ENCODE results near the gene DUSP5.
"Not testable (repeated sequence)": the region's sequence is repeated elsewhere in the genome, so short reads cannot be mapped to it uniquely, and the experiment has no call there.

The DUSP5 gene

DNA sequence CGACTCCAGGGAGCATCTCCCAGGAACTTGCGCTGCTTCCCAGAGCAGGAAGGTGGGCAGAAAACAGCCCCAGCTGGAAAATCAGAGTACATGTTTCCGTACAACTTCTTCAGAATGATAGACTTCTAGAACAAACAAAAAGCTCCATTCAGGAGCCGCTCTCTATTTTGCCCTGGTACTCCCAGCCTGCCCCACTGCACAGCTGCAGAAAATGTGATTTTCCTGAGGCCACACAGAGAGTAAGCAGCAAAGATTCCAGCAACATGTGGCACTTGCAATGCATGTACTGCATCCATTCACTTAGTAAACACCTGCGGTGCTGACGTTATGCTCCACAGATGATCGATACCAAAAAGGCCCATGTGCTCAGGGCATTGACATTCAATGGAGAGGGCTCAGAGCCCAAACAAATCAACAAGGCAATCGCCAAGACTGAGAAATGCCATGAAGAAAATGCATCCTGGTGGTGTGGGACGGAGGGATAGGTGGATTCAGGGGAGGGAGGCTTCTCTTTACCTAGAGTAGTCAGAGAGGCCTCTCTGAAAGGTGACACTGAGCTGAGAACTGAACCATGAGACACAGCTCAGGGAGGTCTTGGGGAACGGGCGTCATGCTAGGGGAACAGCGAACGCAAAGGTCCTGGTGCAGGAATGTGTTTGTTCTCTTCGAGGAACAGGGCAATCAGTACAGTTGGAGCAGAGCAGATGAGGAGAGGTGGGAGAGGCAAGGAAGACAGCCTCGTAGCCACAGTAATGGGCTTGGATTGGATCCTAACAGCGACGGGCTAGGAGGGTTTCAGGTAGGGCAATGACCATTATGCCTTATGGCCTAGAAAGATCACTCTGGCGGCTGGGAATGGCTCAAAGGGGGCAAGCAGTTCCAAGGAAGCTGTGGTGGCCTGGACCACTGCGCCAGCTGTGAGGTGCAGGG is 35.3 kb upstream of the DUSP5 start:
- no peak for DNase-seq (ENCODE audit: low spot score in 2 of 2)
- Mint-ChIP-seq H3K27me3 (no peaks in the 10 kb centered on the region), H3K4me3 (no peak overlapping the region), H3K27ac (ENCODE audit: low read depth) (no peak overlapping the region), H3K36me3 (ENCODE audit: insufficient read depth) (peaks cover 2% of the 10 kb centered on the region), H3K9me3 (no peaks in the 10 kb centered on the region), H3K4me1 (peaks cover 31% of the 10 kb centered on the region)
- ATAC-seq (replicated peaks; ENCODE audit: extremely low read depth, poor library complexity, severe bottlenecking): no peak

DNA sequence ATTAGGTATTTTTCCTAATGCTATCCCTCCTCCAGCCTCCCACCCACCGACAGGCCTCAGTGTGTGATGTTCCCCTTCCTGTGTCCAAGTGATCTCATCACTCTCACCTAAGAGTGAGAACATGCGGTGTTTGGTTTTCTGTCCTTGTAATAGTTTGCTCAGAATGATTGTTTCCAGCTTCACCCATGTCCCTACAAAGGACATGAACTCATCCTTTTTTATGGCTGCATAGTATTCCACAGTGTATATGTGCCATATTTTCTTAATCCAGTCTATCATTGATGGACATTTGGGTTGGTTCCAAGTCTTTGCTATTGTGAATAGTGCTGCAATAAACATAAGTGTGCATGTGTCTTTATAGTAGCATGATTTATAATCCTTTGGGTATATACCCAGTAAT is 29.4 kb upstream of the DUSP5 start:
- H3K4me1 Mint-ChIP-seq; H3K27me3 Mint-ChIP-seq; H3K9me3 Mint-ChIP-seq; ATAC-seq (replicated peaks; ENCODE audit: extremely low read depth, poor library complexity, severe bottlenecking); H3K4me3 Mint-ChIP-seq; H3K27ac Mint-ChIP-seq (ENCODE audit: low read depth); H3K36me3 Mint-ChIP-seq (ENCODE audit: insufficient read depth); DNase-seq (ENCODE audit: low spot score in 2 of 2): not testable (repeated sequence)

DNA sequence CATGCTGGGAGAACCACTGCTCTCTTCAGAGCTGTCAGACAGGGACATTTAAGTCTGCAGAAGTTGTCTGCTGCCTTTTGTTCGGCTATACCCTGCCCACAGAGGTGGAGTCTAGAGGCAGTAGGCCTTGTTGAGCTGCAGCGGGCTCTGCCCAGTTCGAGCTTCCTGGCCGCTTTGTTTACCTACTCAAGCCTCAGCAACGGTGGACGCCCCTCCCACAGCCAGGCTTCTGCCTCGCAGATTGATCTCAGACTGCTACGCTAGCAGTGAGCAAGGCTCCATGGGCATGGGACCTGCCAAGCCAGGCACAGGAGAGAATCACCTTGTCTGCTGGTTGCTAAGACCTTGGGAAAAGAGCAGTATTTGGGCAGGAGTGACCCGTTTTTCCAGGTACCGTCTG is 27.2 kb upstream of the DUSP5 start:
- DNase-seq (ENCODE audit: low spot score in 2 of 2); H3K4me1 Mint-ChIP-seq; H3K4me3 Mint-ChIP-seq; H3K27me3 Mint-ChIP-seq; H3K9me3 Mint-ChIP-seq; ATAC-seq (replicated peaks; ENCODE audit: extremely low read depth, poor library complexity, severe bottlenecking); H3K36me3 Mint-ChIP-seq (ENCODE audit: insufficient read depth); H3K27ac Mint-ChIP-seq (ENCODE audit: low read depth): not testable (repeated sequence)

- ATAC-seq (replicated peaks; ENCODE audit: extremely low read depth, poor library complexity, severe bottlenecking): no peak
- Mint-ChIP-seq H3K4me3 (no peak overlapping the region), H3K27ac (ENCODE audit: low read depth) (no peak overlapping the region), H3K4me1 (no peaks in the 10 kb centered on the region), H3K36me3 (ENCODE audit: insufficient read depth) (no peaks in the 10 kb centered on the region), H3K27me3 (no peaks in the 10 kb centered on the region), H3K9me3 (no peaks in the 10 kb centered on the region)
- no peak for DNase-seq (ENCODE audit: low spot score in 2 of 2)
Observed at GRCh38 chr10:110471566-110472139, 26.1 kb upstream of the DUSP5 start.

- ATAC-seq (replicated peaks; ENCODE audit: extremely low read depth, poor library complexity, severe bottlenecking): no peak
- H3K27ac Mint-ChIP-seq (ENCODE audit: low read depth): no peak overlapping the region
- no peaks in the 10 kb centered on the region for H3K36me3 Mint-ChIP-seq (ENCODE audit: insufficient read depth)
Observed at GRCh38 chr10:110474017-110474416, 23.7 kb upstream of the DUSP5 start.

DNA sequence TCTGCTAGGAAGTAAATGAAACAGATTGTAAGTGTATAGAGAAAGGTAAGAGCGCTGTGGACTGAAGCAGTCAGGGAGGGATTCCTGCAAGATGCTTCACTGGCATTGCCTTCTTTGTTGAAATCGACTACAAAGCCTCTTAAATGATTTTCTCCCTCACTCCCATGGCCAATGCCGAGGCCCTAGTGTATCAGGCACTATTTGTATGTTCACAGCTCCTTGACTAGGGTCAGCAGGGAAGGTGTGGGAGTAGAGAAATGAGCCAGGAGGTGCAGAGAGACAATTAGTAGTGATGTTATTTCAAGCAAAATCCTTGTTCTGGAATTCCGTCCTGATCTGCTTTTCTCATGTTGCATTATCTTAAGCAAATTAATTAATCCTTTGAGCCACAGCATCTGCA is 22.9 kb upstream of the DUSP5 start:
- Mint-ChIP-seq H3K4me1 (no peaks in the 10 kb centered on the region), H3K27me3 (no peaks in the 10 kb centered on the region), H3K36me3 (ENCODE audit: insufficient read depth) (no peaks in the 10 kb centered on the region), H3K4me3 (no peak overlapping the region), H3K9me3 (no peaks in the 10 kb centered on the region), H3K27ac (ENCODE audit: low read depth) (no peak overlapping the region)
- no peak for DNase-seq (ENCODE audit: low spot score in 2 of 2)
- no peak for ATAC-seq (replicated peaks; ENCODE audit: extremely low read depth, poor library complexity, severe bottlenecking)

More at GRCh38 chr10:110474017-110474416, 23.7 kb upstream of the DUSP5 start:
- H3K4me3 Mint-ChIP-seq: no peak overlapping the region
- no peaks in the 10 kb centered on the region for H3K27me3 Mint-ChIP-seq
- DNase-seq (ENCODE audit: low spot score in 2 of 2): no peak
- H3K4me1 Mint-ChIP-seq: no peaks in the 10 kb centered on the region
- no peaks in the 10 kb centered on the region for H3K9me3 Mint-ChIP-seq

DNA sequence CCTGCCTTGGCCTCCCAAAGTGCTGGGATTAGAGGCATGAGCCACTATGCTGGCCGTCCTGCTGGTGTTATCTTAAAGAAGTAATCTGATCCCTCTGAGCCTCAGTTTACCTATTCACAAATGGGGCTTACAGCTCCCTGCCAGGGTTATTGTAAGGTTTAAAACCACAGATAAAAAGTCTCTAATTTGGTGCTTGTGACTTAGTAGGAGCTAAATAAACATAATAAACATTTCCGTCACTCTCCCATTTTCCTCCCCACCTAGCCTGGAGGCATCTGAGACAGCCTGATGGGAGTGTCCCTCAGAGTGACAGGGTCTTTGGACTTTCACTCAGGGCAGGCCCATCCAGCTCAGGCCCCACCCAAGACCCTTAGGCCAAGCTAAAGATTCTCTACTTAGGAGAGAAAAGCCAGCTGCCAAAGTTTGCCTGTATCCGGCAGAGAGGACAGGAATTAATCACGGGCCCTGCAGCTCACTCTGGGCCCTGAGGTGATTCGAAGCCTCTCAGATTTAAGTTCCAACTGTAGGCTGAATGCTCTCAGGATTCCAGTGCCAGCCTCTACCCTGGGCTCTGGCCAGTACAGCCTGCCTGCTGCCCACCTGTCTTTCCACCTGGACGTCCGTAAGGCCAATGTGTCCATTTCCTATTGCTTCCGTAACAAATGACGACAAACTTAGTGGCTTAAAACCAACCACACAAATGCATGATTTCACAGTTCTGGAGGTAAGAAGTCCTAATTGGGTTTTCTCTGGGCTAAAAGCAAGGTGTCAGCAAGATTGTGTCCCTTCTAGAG is 21.8 kb upstream of the DUSP5 start:
- DNase-seq (ENCODE audit: low spot score in 2 of 2) (no peak), ATAC-seq (replicated peaks; ENCODE audit: extremely low read depth, poor library complexity, severe bottlenecking) (no peak)
- Mint-ChIP-seq H3K27ac (ENCODE audit: low read depth) (no peak overlapping the region), H3K4me3 (no peak overlapping the region), H3K27me3 (no peaks in the 10 kb centered on the region), H3K4me1 (no peaks in the 10 kb centered on the region), H3K36me3 (ENCODE audit: insufficient read depth) (no peaks in the 10 kb centered on the region), H3K9me3 (no peaks in the 10 kb centered on the region)

DNA sequence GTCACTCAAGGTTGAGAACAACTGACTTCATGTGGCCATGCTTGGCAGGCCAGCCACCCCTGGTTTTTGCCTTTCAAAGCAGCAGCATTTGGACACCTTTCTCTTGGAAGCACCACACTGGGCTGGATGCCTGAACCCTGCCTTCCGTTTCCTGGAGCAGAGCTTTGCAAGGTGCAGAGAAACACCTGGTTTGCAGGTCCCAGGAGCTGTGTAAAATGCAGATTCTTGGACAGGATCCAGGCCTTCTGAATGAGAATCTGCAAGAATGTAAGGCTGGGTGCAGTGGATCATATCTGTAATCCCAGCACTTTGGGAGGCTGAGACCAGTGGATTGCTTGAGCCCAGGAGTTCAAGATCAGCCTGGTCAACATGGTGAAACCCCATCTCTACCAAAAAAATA is 18.0 kb upstream of the DUSP5 start:
- Mint-ChIP-seq H3K27ac (ENCODE audit: low read depth) (no peak overlapping the region), H3K36me3 (ENCODE audit: insufficient read depth) (no peaks in the 10 kb centered on the region), H3K9me3 (no peaks in the 10 kb centered on the region), H3K4me3 (no peak overlapping the region), H3K4me1 (no peaks in the 10 kb centered on the region), H3K27me3 (peaks cover 7% of the 10 kb centered on the region)
- ATAC-seq (replicated peaks; ENCODE audit: extremely low read depth, poor library complexity, severe bottlenecking) (no peak), DNase-seq (ENCODE audit: low spot score in 2 of 2) (no peak)

DNA sequence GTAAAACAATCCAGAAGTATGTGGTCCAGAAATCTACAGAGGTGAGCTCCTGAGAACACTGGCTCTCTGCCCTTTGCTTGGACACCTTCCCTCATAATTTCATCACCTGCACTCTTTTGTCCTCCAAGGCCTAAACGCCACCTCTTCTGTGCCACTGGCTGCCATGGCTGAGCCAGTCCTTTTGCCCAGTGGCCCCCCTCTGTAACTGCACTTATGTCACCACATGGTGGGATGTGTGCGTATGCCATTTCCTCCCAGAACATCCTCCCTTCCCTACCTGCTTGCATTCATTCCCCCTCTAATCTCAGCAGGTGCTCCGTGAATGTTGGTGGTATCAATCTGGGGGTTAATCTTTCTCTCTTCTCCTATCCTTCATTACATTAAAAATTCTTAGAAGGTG is 17.3 kb upstream of the DUSP5 start:
- peaks cover 7% of the 10 kb centered on the region for H3K27me3 Mint-ChIP-seq
- no peaks in the 10 kb centered on the region for H3K9me3 Mint-ChIP-seq
- no peak overlapping the region for H3K4me3 Mint-ChIP-seq
- ATAC-seq (replicated peaks; ENCODE audit: extremely low read depth, poor library complexity, severe bottlenecking) (no peak), DNase-seq (ENCODE audit: low spot score in 2 of 2) (no peak)
- no peaks in the 10 kb centered on the region for H3K36me3 Mint-ChIP-seq (ENCODE audit: insufficient read depth)
- H3K4me1 Mint-ChIP-seq: no peaks in the 10 kb centered on the region
- H3K27ac Mint-ChIP-seq (ENCODE audit: low read depth): no peak overlapping the region

- peaks cover 7% of the 10 kb centered on the region for H3K27me3 Mint-ChIP-seq
- DNase-seq (ENCODE audit: low spot score in 2 of 2) (no peak), ATAC-seq (replicated peaks; ENCODE audit: extremely low read depth, poor library complexity, severe bottlenecking) (no peak)
- H3K9me3 Mint-ChIP-seq: no peaks in the 10 kb centered on the region
- H3K36me3 Mint-ChIP-seq (ENCODE audit: insufficient read depth): no peaks in the 10 kb centered on the region
- no peaks in the 10 kb centered on the region for H3K4me1 Mint-ChIP-seq
- H3K4me3 Mint-ChIP-seq: no peak overlapping the region
- no peak overlapping the region for H3K27ac Mint-ChIP-seq (ENCODE audit: low read depth)
Observed at GRCh38 chr10:110481919-110482318, 15.8 kb upstream of the DUSP5 start.

DNA sequence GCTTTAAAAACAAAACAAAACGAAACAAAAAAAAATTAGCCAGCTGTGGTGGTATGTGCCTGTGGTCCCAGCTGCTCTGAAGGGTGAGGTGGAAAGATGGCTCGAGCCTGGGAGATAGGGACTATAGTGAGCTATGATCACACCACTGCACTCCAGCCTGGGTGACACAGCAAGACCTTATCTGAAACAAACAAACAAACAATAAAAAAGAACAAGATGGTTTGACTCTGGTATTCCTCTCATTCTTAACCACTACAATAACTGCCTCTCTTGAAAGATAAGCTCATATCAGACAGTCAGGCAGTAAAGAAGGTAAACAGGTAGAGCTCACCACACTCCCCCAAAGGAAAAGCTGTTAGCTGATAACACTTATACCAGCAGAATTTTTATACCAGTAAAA is 14.1 kb upstream of the DUSP5 start:
- Mint-ChIP-seq H3K4me1 (no peaks in the 10 kb centered on the region), H3K27ac (ENCODE audit: low read depth) (no peak overlapping the region), H3K9me3 (no peaks in the 10 kb centered on the region), H3K4me3 (no peak overlapping the region), H3K36me3 (ENCODE audit: insufficient read depth) (no peaks in the 10 kb centered on the region), H3K27me3 (peaks cover 7% of the 10 kb centered on the region)
- no peak for ATAC-seq (replicated peaks; ENCODE audit: extremely low read depth, poor library complexity, severe bottlenecking)
- no peak for DNase-seq (ENCODE audit: low spot score in 2 of 2)

GRCh38 chr10:110485541-110485940 is 12.2 kb upstream of the DUSP5 start:
- DNase-seq (ENCODE audit: low spot score in 2 of 2) (no peak), ATAC-seq (replicated peaks; ENCODE audit: extremely low read depth, poor library complexity, severe bottlenecking) (no peak)
- no peak overlapping the region for H3K27ac Mint-ChIP-seq (ENCODE audit: low read depth)
- H3K9me3 Mint-ChIP-seq: no peaks in the 10 kb centered on the region
- H3K4me1 Mint-ChIP-seq: no peaks in the 10 kb centered on the region
- H3K27me3 Mint-ChIP-seq: peaks cover 7% of the 10 kb centered on the region
- no peak overlapping the region for H3K4me3 Mint-ChIP-seq
- H3K36me3 Mint-ChIP-seq (ENCODE audit: insufficient read depth): no peaks in the 10 kb centered on the region
